Fibroblast of the aortic adventitia (primary cell): Measurements from ENCODE around the gene RGS7. TPM values are rescaled to one million over a fixed set of nuclear protein-coding genes. Genes with fewer than 3 reads are reported as not detected.
A peak's percentile ranks its signal among the peaks of the same experiment; 100 is the strongest.
"Not testable (repeated sequence)": the region's sequence is repeated elsewhere in the genome, so short reads cannot be mapped to it uniquely, and the experiment has no call there.

Experiments used
- DNase-seq: peaks from one replicate; pipeline ENCODE4 v3.0.0-alpha.2; 2010; ENCODE audit warnings: low read depth
- H3K4me3 ChIP-seq: 2 replicates; pipeline ENCODE4 v1.5.1; 2011; ENCODE audit warnings: low read depth, mild to moderate bottlenecking, control low read depth, low read length, moderate library complexity
- CTCF ChIP-seq: IDR thresholded peaks from 2 replicates; pipeline ENCODE4 v1.5.1; 2011; ENCODE audit warnings: mild to moderate bottlenecking, low read length, control low read depth, inconsistent platforms; ENCODE audit not compliant: insufficient read depth
- total RNA-seq: library from RNA; depleted of rRNA; stranded (reverse); fragments of >200 nt; gene quantifications from 2 replicates; pipeline ENCODE4 v1.2.3, GENCODE V29; 2012; ENCODE audit warnings: low replicate concordance

The RGS7 gene
- total RNA-seq, 1 donor = 0.63 TPM

DNA sequence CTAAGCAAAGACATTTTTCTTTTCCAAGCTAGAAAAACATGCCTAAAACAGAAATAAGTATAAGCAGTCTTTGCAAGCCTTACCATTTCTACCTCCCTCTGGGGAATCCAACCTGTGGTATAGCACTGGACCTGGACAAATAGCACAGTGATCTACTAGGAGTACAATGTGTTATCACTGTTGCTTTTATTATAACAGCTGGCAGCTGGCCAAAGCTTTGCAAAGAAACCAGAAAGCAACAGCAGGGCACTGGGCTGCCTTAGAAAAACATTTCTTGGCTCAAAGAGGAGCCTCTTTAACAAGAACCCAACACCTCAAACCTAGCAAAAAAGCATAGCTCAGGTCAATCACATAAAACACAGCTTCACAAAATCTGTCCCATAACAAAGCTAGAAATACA, 450.5 kb downstream of the RGS7 start:
- DNase-seq = no peak

GRCh38 chr1:240905225-240905765, 451.7 kb downstream of the RGS7 start:
- no peak for DNase-seq
- no peak overlapping the region for H3K4me3 ChIP-seq
- TF ChIP-seq CTCF = no peak

More for the DNA sequence above, 450.5 kb downstream of the RGS7 start:
- TF ChIP-seq CTCF = no peak
- no peak overlapping the region for H3K4me3 ChIP-seq

DNA sequence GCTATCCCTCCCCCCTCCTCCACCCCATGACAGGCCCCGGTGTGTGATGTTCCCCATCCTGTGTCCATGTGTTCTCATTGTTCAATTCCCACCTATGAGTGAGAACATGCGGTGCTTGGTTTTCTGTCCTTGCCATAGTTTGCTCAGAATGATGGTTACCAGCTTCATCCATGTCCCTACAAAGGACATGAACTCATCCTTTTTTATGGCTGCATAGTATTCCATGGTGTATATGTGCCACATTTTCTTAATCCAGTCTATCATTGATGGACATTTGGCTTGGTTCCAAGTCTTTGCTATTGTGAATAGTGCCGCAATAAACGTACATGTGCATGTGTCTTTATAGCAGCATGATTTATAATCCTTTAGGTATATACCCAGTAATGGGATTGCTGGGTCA, 461.6 kb downstream of the RGS7 start:
- H3K4me3 ChIP-seq, DNase-seq: not testable (repeated sequence)

- H3K4me3 ChIP-seq = no peak overlapping the region
- DNase-seq = no peak
- no peak for TF ChIP-seq CTCF
These were observed 468.3 kb downstream of the RGS7 start for GRCh38 chr1:240888787-240889048.

DNA sequence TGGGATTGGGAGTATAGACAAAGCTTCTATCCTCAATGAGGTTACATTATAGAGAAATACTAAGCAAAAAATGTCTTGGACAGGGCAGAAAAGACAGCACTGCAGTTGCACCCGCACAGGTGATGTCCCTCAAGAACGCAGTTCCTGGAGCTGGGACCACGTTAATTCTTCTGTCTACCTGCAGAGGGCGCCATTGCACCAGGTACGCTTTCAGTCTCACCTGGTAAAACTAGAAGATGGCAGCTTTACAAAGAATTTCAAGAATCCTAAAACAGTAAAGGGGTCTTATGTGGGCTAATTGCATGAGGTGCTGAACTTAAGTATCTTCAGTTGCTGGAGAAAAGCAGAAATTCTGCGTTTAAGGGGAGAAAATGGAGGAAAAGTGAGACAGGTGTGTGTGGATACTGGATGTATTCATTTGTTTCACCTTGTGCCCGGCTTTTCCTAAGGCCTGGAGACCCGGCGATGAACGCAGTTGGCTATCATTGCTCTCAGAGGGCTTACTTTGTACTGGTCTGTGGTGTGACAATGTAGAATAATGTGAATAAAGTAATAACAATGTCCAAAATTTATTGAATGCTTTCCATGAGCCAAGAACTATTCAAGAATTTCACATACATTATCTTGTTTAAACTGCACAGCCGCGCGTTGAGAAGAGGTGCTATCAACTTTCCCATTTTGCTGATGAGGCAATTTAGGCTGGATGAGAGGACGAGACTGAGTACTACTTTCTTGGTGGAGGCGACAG, 468.8 kb downstream of the RGS7 start:
- H3K4me3 ChIP-seq = no peak overlapping the region
- TF ChIP-seq CTCF = peak; percentile 50
- DNase-seq = no peak

DNA sequence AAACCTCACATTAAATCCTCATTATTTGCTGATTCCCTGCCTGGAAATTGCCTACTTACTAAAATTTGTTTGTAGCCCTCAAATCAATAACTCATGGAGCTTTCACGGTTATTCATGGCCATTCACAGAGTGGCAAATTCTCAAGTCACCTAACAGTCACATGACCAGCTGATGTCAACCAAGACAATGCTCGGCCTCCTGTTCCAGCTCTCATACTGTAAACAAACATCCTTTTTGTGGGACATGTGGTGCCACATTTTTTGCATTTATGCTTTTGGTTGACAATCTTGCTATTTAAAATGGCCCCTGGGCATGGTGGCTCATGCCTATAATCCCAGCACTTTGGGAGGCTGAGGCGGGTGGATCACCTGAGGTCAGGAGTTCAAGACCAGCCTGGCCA, 473.5 kb downstream of the RGS7 start:
- TF ChIP-seq CTCF = no peak
- no peak for DNase-seq
- H3K4me3 ChIP-seq = no peak overlapping the region

- DNase-seq, H3K4me3 ChIP-seq: not testable (repeated sequence)
These were observed 474.2 kb downstream of the RGS7 start for GRCh38 chr1:240882656-240883308.

DNA sequence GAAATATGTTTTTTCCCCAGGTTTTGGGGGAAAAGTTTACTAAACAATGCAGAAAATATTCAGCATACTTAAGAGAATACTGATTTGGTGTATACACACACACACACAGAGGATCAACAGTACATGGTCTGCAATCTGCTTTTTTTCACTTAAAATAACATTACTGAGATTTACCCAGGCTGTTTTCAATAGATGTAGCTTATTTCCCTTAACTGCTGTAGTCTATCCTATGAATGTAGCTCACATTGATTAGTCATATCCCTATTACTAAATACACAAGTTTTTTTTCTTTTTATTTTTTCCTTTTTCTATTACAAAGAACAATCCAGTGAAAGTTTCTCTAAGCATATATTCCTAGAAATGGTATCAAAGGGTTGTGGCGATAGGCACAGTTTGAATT, 478.4 kb downstream of the RGS7 start:
- H3K4me3 ChIP-seq = no peak overlapping the region
- peak; percentile 7 for DNase-seq
- no peak for TF ChIP-seq CTCF
